Measurements from ENCODE around the gene MEN1. TPM values are rescaled to one million over a fixed set of nuclear protein-coding genes. Genes with fewer than 3 reads are reported as not detected.

The MEN1 gene
- total and polyA plus RNA-seq, 2 donors: 11.3 to 17.4 TPM

- no peak for DNase-seq (ENCODE audit: extremely low spot score)
- H3K27ac ChIP-seq (ENCODE audit: low read depth): no peak overlapping the region
- WGBS: 84% methylated on average over 19 of the region's 19 CpGs
- H3K36me3 ChIP-seq (ENCODE audit: insufficient read depth): no peaks in the 10 kb centered on the region
- H3K4me3 ChIP-seq (ENCODE audit: low read depth, low read length): no peak overlapping the region
- no peaks in the 10 kb centered on the region for H3K4me1 ChIP-seq (ENCODE audit: insufficient read depth)
Observed at GRCh38 chr11:64796047-64796756, 14.1 kb downstream of the MEN1 start.

GRCh38 chr11:64794526-64794925 lies 15.8 kb downstream of the MEN1 start:
- no peaks in the 10 kb centered on the region for H3K36me3 ChIP-seq (ENCODE audit: insufficient read depth)
- H3K4me3 ChIP-seq (ENCODE audit: low read depth, low read length): no peak overlapping the region
- no peaks in the 10 kb centered on the region for H3K4me1 ChIP-seq (ENCODE audit: insufficient read depth)
- WGBS: 91% methylated on average over 10 of the region's 10 CpGs
- H3K27ac ChIP-seq (ENCODE audit: low read depth): no peak overlapping the region
- no peak for DNase-seq (ENCODE audit: extremely low spot score)

GRCh38 chr11:64793271-64794160 lies 16.8 kb downstream of the MEN1 start:
- Histone ChIP-seq H3K27ac (ENCODE audit: low read depth) (no peak overlapping the region), H3K4me1 (ENCODE audit: insufficient read depth) (no peaks in the 10 kb centered on the region), H3K36me3 (ENCODE audit: insufficient read depth) (no peaks in the 10 kb centered on the region), H3K4me3 (ENCODE audit: low read depth, low read length) (no peak overlapping the region)
- DNase-seq (ENCODE audit: extremely low spot score): no peak
- 77% methylated on average over 11 of the region's 11 CpGs for WGBS

- 94% methylated on average over 4 of the region's 4 CpGs for WGBS
- H3K36me3 ChIP-seq (ENCODE audit: insufficient read depth): no peaks in the 10 kb centered on the region
- DNase-seq (ENCODE audit: extremely low spot score): no peak
- H3K4me3 ChIP-seq (ENCODE audit: low read depth, low read length): no peak overlapping the region
- no peaks in the 10 kb centered on the region for H3K4me1 ChIP-seq (ENCODE audit: insufficient read depth)
- no peak overlapping the region for H3K27ac ChIP-seq (ENCODE audit: low read depth)
Observed at GRCh38 chr11:64792482-64792881, 17.9 kb downstream of the MEN1 start.

- H3K4me1 ChIP-seq (ENCODE audit: insufficient read depth): no peaks in the 10 kb centered on the region
- H3K27ac ChIP-seq (ENCODE audit: low read depth): no peak overlapping the region
- 92% methylated on average over 14 of the region's 14 CpGs for WGBS
- DNase-seq (ENCODE audit: extremely low spot score): no peak
- H3K36me3 ChIP-seq (ENCODE audit: insufficient read depth): no peaks in the 10 kb centered on the region
- no peak overlapping the region for H3K4me3 ChIP-seq (ENCODE audit: low read depth, low read length)
Observed at GRCh38 chr11:64791781-64792291, 18.5 kb downstream of the MEN1 start.

GRCh38 chr11:64790205-64791095 lies 19.9 kb downstream of the MEN1 start:
- 90% methylated on average over 25 of the region's 25 CpGs for WGBS
- H3K36me3 ChIP-seq (ENCODE audit: insufficient read depth): no peaks in the 10 kb centered on the region

GRCh38 chr11:64789331-64790204 lies 20.8 kb downstream of the MEN1 start:
- H3K4me1 ChIP-seq (ENCODE audit: insufficient read depth): no peaks in the 10 kb centered on the region
- no peak overlapping the region for H3K4me3 ChIP-seq (ENCODE audit: low read depth, low read length)
- H3K36me3 ChIP-seq (ENCODE audit: insufficient read depth): no peaks in the 10 kb centered on the region
- 92% methylated on average over 15 of the region's 15 CpGs for WGBS
- DNase-seq (ENCODE audit: extremely low spot score): no peak
- H3K27ac ChIP-seq (ENCODE audit: low read depth): no peak overlapping the region

More at GRCh38 chr11:64790205-64791095, 19.9 kb downstream of the MEN1 start:
- Histone ChIP-seq H3K4me1 (ENCODE audit: insufficient read depth) (no peaks in the 10 kb centered on the region), H3K27ac (ENCODE audit: low read depth) (no peak overlapping the region), H3K4me3 (ENCODE audit: low read depth, low read length) (no peak overlapping the region)
- DNase-seq (ENCODE audit: extremely low spot score): no peak

- DNase-seq (ENCODE audit: extremely low spot score): no peak
- no peaks in the 10 kb centered on the region for H3K36me3 ChIP-seq (ENCODE audit: insufficient read depth)
- no peak overlapping the region for H3K4me3 ChIP-seq (ENCODE audit: low read depth, low read length)
- H3K27ac ChIP-seq (ENCODE audit: low read depth): no peak overlapping the region
- no peaks in the 10 kb centered on the region for H3K4me1 ChIP-seq (ENCODE audit: insufficient read depth)
- WGBS: 82% methylated on average over 9 of the region's 9 CpGs
Observed at GRCh38 chr11:64788321-64789215, 21.8 kb downstream of the MEN1 start.

- WGBS: 46% methylated on average over 15 of the region's 15 CpGs
- no peak overlapping the region for H3K27ac ChIP-seq (ENCODE audit: low read depth)
- H3K4me1 ChIP-seq (ENCODE audit: insufficient read depth): no peaks in the 10 kb centered on the region
- no peak overlapping the region for H3K4me3 ChIP-seq (ENCODE audit: low read depth, low read length)
- DNase-seq (ENCODE audit: extremely low spot score): no peak
- H3K36me3 ChIP-seq (ENCODE audit: insufficient read depth): no peaks in the 10 kb centered on the region
Observed at GRCh38 chr11:64787526-64788320, 22.6 kb downstream of the MEN1 start.

GRCh38 chr11:64786308-64786707 lies 24.0 kb downstream of the MEN1 start:
- H3K4me3 ChIP-seq (ENCODE audit: low read depth, low read length): no peak overlapping the region
- no peak for DNase-seq (ENCODE audit: extremely low spot score)
- no peaks in the 10 kb centered on the region for H3K4me1 ChIP-seq (ENCODE audit: insufficient read depth)
- H3K36me3 ChIP-seq (ENCODE audit: insufficient read depth): no peaks in the 10 kb centered on the region
- H3K27ac ChIP-seq (ENCODE audit: low read depth): no peak overlapping the region
- 91% methylated on average over 10 of the region's 10 CpGs for WGBS

GRCh38 chr11:64784813-64785581 lies 25.4 kb downstream of the MEN1 start:
- H3K4me1 ChIP-seq (ENCODE audit: insufficient read depth): no peaks in the 10 kb centered on the region
- WGBS: 84% methylated on average over 12 of the region's 12 CpGs
- no peak for DNase-seq (ENCODE audit: extremely low spot score)
- no peak overlapping the region for H3K27ac ChIP-seq (ENCODE audit: low read depth)
- no peak overlapping the region for H3K4me3 ChIP-seq (ENCODE audit: low read depth, low read length)
- H3K36me3 ChIP-seq (ENCODE audit: insufficient read depth): no peaks in the 10 kb centered on the region
